Kidney (tissue), 14 donors: Measurements from ENCODE around the gene SGCD. TPM values are rescaled to one million over a fixed set of nuclear protein-coding genes. Genes with fewer than 3 reads are reported as not detected.

Experiments
- DNase-seq, 5 donors: peaks; one replicate each; pipeline ENCODE4 v3.0.0-alpha.2; 2013 to 2020
- FAIRE-seq: peaks from 2 replicates; lab custom pipeline; 2012; peaks lifted over from hg19 to GRCh38; lab: Jason Lieb, UNC
- H3K27ac ChIP-seq, 2 donors: one replicate each; pipeline ENCODE4 v1.7.0; 2013; ENCODE audit warnings: low read depth in 2 of 2, low read length in 2 of 2, inconsistent platforms in 1 of 2
- H3K27me3 ChIP-seq: one replicate; pipeline ENCODE4 v1.7.1; 2013; ENCODE audit warnings: low read length, inconsistent platforms; ENCODE audit not compliant: control insufficient read depth, insufficient read depth
- H3K36me3 ChIP-seq, 3 donors: one replicate each; pipeline versions ENCODE4 v1.7.0 to v1.7.1; 2013; ENCODE audit warnings: low read length in 3 of 3, control low read depth in 1 of 3, inconsistent platforms in 1 of 3; ENCODE audit not compliant: insufficient read depth in 3 of 3, control insufficient read depth in 2 of 3
- H3K4me1 ChIP-seq, 3 donors: one replicate each; pipeline versions ENCODE4 v1.7.0 to v1.7.1; 2013; ENCODE audit warnings: low read length in 3 of 3, inconsistent platforms in 1 of 3, low read depth in 1 of 3; ENCODE audit not compliant: control insufficient read depth in 2 of 3, insufficient read depth in 2 of 3
- H3K4me3 ChIP-seq, 3 donors: one replicate each; pipeline versions ENCODE4 v1.7.0 to v1.8.1; 2013; ENCODE audit warnings: low read length in 3 of 3, control low read depth in 1 of 3, inconsistent platforms in 1 of 3
- H3K9ac ChIP-seq, 3 donors: one replicate each; pipeline versions ENCODE4 v1.7.0 to v1.7.1; 2013; ENCODE audit warnings: low read length in 3 of 3, control low read depth in 1 of 3, inconsistent platforms in 1 of 3
- H3K9me3 ChIP-seq, 3 donors: one replicate each; pipeline versions ENCODE4 v1.7.0 to v1.7.1; 2013; ENCODE audit warnings: low read length in 3 of 3, control low read depth in 1 of 3, inconsistent platforms in 1 of 3; ENCODE audit not compliant: control insufficient read depth in 2 of 3, insufficient read depth in 1 of 3
- intact Hi-C: fragments of 100-400 bp; cut with DNase I; formaldehyde crosslinking; loops from one replicate; pipeline ENCODE4 v1.11.1; 2022
- polyA plus RNA-seq: library from polyadenylated mRNA; stranded (reverse); fragments of 350-450 nt; fragmentation: Illumina TruSeq; extraction: RNeasy Lipid Tissue Mini Kit (QIAGEN cat#74804); gene quantifications from one replicate; pipeline ENCODE4 v1.2.3, GENCODE V29; 2014; ENCODE audit warnings: low read depth, low replicate concordance; ENCODE audit not compliant: insufficient read depth
- total RNA-seq: library from RNA; stranded (reverse); fragmentation: NEBNext Ultra II Directional; extraction: Animal tissue kit (Norgen Biotek cat#: 25700); gene quantifications from one replicate; pipeline ENCODE4 v1.2.1, GENCODE V29; 2021
- TF ChIP-seq, protein P1 (sequence below): IDR thresholded peaks from 3 replicates; pipeline ENCODE4 v1.5.1; 2012; ENCODE audit warnings: mild to moderate bottlenecking, moderate library complexity, borderline replicate concordance; ENCODE audit not compliant: insufficient read depth; ENCODE audit errors: extremely low read depth
- donor health status: control.
- donor health status: control.
- donor health status: control.
- donor health status: control.
- donor health status: control.
- donor health status: DM: yes; HTN: yes; CAD: no.
- donor health status: Normal renal cell carcinoma (clear cell type).

SGCD gene
- total and polyA plus RNA-seq, 2 donors from 2014 or later = 0.99 to 2.7 TPM

- H3K9me3 ChIP-seq = no peaks in the 10 kb centered on the region
- H3K4me3 ChIP-seq = no peak overlapping the region
- no peaks in the 10 kb centered on the region for H3K36me3 ChIP-seq
- no peak for DNase-seq
- no peak for FAIRE-seq
- H3K27ac ChIP-seq = no peak overlapping the region
- no peaks in the 10 kb centered on the region for H3K27me3 ChIP-seq
- TF ChIP-seq, protein P1, sequence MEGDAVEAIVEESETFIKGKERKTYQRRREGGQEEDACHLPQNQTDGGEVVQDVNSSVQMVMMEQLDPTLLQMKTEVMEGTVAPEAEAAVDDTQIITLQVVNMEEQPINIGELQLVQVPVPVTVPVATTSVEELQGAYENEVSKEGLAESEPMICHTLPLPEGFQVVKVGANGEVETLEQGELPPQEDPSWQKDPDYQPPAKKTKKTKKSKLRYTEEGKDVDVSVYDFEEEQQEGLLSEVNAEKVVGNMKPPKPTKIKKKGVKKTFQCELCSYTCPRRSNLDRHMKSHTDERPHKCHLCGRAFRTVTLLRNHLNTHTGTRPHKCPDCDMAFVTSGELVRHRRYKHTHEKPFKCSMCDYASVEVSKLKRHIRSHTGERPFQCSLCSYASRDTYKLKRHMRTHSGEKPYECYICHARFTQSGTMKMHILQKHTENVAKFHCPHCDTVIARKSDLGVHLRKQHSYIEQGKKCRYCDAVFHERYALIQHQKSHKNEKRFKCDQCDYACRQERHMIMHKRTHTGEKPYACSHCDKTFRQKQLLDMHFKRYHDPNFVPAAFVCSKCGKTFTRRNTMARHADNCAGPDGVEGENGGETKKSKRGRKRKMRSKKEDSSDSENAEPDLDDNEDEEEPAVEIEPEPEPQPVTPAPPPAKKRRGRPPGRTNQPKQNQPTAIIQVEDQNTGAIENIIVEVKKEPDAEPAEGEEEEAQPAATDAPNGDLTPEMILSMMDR = no peak
- no peak overlapping the region for H3K9ac ChIP-seq
- H3K4me1 ChIP-seq = peaks cover 0 to 3% (median 0%) of the 10 kb centered on the region in 3 donors
- intact Hi-C loops = no loop called here
Observed at GRCh38 chr5:156322666-156323065, 4.3 kb upstream of the SGCD start.

GRCh38 chr5:156327296-156327695, 332 bp downstream of the SGCD start:
- no peak for DNase-seq
- H3K27me3 ChIP-seq = no peaks in the 10 kb centered on the region
- TF ChIP-seq, protein P1 = no peak
- peak overlapping the region; percentile 39 to 41 (median 40) for H3K9ac ChIP-seq
- intact Hi-C loops = no loop called here
- no peak overlapping the region for H3K27ac ChIP-seq
- no peaks in the 10 kb centered on the region for H3K9me3 ChIP-seq
- peak overlapping the region; percentile 46 to 66 (median 60) for H3K4me3 ChIP-seq
- H3K36me3 ChIP-seq = no peaks in the 10 kb centered on the region
- peaks cover 0 to 3% (median 0%) of the 10 kb centered on the region in 3 donors for H3K4me1 ChIP-seq
- FAIRE-seq = no peak

DNA sequence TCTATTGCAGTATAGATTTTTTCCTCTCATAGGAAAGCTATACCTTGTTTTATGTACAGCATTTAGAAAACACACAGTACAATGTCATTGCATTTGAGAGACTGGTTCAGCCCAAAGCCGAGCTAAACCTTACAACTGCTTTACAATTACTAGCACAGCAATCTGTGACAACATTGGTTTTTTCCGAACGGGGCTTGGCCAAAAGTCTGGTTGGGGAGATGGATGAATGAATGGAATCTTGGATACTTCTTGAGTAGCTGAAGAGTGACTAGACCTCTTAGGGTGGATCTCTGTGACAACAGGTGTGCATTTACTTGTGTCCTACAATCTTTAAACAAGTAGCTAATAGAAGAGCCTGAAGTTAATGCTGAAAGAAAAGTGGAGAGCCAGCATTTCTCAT, 1.2 kb downstream of the SGCD start:
- intact Hi-C loops = no loop called here
- Histone ChIP-seq H3K36me3 (no peaks in the 10 kb centered on the region), H3K9ac (no peak overlapping the region), H3K4me3 (peak overlapping the region in 1 of 3 donors; percentile 60), H3K27ac (no peak overlapping the region), H3K9me3 (no peaks in the 10 kb centered on the region), H3K27me3 (no peaks in the 10 kb centered on the region), H3K4me1 (peaks cover 0 to 3% (median 0%) of the 10 kb centered on the region in 3 donors)
- FAIRE-seq (no peak), DNase-seq (no peak)
- TF ChIP-seq, protein P1 = no peak

GRCh38 chr5:156328766-156329165, 1.8 kb downstream of the SGCD start:
- no peak for FAIRE-seq
- Histone ChIP-seq H3K9ac (no peak overlapping the region), H3K4me1 (peaks cover 0 to 3% (median 0%) of the 10 kb centered on the region in 3 donors), H3K9me3 (no peaks in the 10 kb centered on the region), H3K27ac (no peak overlapping the region), H3K4me3 (no peak overlapping the region), H3K36me3 (no peaks in the 10 kb centered on the region), H3K27me3 (no peaks in the 10 kb centered on the region)
- intact Hi-C loops = no loop called here
- DNase-seq = no peak
- TF ChIP-seq, protein P1 = no peak
